ENCODE results near the gene CDCP1. TPM values are rescaled to one million over a fixed set of nuclear protein-coding genes. Genes with fewer than 3 reads are reported as not detected.

Gene CDCP1
- polyA plus RNA-seq, 4 donors: 0.62 to 2.2 (median 1.1) TPM

DNA sequence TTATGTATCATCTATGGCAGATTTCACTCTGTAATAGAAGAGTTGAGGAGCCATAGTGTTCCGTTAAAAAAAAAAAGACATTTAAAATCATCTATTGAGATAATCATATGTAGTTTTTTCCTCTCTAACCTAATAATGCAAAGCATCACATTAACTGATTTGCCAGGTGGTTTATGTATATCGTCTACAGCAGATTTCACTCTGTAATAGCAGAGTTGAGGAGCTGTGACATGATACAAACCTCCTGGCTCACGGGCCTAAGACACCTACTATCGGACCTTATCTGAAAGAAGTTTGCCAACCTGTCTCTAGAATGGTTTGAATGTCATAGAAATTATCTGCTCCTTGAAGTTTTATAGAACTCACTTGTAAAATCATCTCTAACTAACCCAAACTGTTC lies 29.8 kb downstream of the CDCP1 start:
- no peak for DNase-seq (ENCODE audit: low read depth in 4 of 4, low spot score in 2 of 4)

DNA sequence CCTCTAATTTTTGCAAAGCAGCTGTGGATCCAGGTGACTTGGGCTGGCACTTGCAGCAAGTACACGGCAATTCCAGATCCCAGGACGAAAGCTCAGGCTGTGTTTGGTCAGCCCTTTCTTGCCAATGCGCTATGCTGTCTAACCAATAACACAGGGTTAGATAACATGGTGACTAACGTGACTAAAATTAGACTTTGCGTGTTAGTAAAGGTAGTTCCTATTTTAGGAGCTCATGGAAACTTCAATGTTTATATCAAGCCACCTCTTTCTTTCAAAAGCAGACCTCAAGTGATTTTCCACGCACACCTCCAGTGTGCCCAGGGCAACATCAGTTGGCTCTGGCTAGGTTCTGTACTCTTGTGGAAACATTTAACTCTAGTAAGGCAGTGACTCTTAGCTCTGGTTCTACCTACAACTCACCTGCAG lies 32.5 kb downstream of the CDCP1 start:
- DNase-seq (ENCODE audit: low read depth in 4 of 4, low spot score in 2 of 4): no peak

DNA sequence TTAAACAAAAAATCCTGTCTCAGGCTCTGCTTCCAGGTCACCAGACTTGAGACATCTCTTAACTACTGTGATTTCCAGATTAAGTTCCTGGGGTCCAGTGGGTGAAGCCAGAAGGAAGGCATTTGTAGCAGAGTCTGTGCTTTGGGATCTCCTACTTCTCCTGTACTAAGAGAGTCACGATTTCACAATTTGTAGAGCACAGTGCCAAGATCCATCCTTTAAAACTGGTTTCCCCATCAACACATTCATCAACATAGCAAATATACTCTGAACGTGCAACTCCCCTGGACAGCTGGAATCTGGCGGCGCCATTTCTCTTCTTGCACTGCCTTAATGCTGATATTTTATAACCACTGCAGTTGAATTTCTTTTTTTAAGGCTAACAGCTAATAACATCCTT lies 33.2 kb downstream of the CDCP1 start:
- DNase-seq (ENCODE audit: low read depth in 4 of 4, low spot score in 2 of 4): no peak

DNA sequence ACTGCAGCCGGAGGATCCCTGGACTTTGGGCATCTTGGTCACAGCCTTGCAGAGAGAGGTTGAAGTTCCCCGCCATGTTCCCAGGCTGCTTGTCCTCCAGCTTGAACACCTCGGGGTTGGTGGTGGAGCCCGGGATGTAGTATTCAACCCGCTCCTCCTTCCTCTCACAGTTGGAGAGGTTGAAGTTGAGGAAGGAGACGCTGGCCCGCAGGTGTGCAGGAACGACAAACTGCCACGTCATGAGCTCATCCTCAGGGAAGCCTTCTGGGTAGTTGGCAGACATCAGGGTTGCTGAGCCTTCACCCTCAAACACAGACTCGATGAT lies 35.7 kb downstream of the CDCP1 start:
- DNase-seq (ENCODE audit: low read depth in 4 of 4, low spot score in 2 of 4): no peak

DNA sequence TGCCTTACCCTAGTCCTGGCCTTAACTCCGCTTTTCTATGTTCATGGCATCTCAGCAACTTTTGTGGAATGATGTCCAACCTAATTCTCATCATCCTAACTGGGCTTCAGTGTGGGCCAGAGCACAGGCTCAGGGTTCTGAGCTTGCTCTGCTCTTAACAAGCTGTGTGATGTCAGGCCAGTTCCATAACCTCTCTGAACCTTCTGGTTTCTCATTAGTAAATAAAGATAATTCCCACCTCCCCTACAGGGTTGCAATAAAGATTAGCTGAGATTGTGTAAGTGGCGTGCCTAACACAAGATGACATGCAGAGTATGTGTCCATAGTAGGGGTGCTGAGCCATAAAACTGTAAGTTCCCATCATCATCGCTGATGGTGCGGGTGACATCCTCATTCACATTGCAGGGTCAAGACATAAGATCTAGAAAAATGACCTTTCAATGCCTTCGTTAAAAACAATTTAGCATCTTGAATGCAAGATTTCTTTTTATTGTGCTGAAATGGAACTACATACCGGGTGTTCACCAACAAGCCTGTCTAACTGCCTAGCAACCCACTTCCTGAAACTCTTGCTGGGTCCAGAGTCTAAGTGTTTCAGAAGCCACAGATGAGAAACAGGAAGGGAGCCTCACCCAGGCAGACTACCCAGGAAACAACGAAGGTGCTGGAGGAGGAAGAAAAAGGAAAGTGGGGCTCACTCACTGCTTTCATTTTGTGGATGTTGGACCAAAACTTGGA lies 36.2 kb downstream of the CDCP1 start:
- no peak for DNase-seq (ENCODE audit: low read depth in 4 of 4, low spot score in 2 of 4)

DNA sequence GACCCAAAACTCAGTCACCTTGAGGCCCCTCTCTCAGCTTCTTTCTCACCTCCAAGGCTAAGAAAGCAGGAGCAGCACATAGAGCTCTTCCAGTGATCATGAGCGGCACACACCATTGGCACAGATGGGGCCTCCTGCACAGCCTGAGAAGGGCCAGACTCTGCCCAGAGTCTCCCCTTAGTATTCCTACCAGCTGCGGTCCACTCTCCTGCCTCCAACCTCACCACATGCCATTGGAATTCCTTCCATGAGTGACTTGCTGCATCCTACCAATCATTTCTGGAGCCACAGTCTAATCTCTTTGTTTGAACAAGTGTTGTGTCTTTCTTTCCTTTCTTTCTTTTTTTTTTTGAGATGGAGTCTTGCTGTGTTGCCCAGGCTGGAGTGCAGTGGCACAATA lies 39.3 kb downstream of the CDCP1 start:
- DNase-seq (ENCODE audit: low read depth in 4 of 4, low spot score in 2 of 4): no peak

DNA sequence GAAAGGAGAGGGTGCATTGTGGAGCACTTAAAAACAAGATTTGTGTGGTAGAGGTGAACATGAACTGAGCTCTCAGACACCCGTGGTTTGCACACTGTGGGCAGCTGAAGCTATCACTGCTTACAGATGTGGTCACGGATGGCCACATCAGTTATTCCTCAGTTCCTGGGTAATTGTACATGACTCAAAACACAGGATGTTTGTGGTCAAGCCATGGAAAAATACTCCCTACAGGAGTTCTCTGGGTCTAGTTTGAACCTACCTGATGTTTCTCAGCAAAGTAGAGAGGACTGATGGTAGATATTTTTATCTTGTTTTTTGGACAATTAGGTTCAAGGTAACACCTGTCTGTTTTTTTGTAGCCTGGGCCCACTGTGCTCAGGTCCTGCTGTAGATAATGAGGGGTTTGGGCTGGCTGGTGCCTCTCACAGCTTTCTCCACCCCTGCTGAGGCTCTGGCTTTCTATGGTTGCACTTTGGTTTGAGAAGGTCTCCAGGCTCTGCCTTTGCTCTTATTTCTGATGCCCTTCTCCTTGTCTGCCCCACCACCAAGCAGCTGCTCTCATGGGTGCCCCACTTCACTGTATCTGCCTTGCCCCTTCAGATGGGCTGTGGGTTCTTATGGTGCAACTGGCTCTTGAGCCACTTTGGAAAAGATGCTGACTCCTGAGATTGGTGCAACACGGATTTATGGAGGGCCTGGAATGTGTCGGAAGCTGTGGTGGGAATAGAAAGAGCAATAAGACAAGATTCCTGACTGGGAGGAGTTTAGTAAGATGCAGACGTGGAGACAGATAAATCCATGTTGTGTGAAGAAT lies 40.1 kb downstream of the CDCP1 start:
- DNase-seq (ENCODE audit: low read depth in 4 of 4, low spot score in 2 of 4): no peak

DNA sequence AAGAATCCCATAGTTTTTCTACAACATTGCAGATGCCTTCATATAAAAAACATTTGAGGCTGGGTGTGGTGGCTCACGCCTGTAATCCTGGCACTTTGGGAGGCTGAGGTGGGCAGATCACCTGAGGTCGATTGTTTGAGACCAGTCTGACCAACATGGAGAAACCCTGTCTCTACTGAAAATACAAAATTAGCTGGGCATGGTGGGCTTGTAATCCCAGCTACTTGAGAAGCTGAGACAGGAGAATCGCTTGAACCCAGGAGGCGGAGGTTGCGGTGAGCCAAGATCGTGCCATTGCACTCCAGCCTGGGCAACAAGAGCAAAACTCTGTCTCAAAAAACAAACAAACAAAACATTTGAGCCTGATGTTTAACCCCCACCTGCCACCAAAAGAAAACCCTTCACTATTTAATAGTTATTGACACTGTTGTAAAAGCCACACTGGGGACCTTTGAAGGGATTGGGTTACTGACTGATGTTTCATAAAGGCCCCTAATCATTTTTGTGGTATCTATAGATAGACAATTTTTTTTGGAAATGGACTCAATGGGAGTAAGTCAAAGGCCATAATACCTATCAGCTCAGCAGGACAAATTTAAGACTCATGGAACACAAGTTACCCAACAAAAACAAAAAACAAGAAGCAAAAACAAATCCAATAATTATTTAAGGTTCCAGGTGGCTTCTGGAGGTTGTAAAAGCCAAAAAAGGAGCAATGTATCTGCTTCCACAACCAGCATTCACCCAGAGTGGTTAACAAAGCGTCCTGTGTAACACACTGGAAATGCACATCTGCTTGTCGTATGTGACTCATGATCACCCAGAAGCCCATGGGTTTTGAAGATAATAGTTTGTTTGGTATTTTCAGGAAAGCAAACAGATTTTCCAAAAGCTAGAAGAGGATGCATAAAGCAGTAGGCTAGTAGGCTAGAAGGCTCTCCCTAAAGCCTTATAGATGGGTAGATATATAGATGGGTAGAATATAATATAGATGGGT lies 41.2 kb downstream of the CDCP1 start:
- DNase-seq (ENCODE audit: low read depth in 4 of 4, low spot score in 2 of 4): no peak

DNA sequence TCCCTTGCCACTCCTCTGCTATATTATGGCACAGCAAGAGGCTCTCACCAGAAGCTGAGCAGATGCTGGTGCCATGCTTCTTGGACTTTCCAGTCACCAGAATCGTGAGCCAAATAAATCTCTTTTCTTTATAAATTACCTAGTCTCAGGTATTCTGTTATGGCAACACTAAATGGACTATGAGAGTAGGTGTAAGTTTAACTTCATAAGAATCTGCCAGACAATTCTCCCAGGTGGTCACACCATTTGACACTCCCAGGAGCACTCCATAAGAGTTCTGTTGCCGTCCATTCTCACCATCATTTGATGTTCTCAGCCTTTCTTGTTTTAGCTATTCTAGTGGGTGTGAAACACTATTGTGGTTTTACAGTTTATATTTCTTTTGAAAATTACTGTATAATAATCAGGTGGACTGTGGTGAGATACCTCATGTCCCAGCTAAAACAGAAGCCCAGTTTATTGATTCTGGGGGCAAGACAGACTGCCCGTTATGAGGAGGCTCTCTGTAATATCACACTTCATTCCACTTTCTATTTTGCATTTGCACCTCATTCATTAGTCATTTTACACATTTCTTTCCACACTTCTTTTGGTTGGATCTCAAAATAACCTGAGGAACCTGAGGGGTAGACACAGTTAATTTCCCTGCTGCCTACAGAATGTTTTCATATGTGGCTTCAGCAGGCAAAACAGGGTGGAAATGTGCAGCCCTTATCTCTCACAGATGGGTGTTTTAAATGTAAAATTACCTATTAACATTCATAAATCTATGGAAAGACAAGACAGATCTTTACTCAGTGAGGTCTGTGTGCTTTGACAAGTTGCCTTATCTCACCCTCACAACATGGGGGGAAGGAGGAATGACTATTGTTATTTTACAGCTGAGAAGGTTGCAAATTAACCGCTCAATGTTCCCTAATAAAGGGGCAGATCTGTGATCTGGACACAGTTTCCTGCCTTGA lies 42.1 kb downstream of the CDCP1 start:
- DNase-seq (ENCODE audit: low read depth in 4 of 4, low spot score in 2 of 4): no peak

DNA sequence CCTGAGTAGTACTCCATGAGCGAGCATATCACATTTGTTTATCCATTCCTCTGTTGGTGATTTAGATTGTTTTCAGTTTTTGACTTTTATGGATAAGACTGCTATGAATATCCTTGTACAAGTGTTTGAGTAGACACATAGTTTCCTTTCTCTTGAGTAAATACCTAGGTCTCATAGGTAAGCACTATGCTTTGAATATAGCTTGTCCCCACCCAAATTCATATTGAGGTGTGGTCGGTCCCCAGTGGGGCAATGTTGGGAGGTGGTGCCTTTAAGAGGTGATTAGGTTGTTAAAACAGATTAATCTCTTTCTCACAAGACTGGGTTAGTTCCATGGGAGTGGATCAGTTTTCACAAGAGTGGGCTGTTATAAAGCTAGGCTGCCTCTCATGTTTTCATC lies 42.8 kb downstream of the CDCP1 start:
- no peak for DNase-seq (ENCODE audit: low read depth in 4 of 4, low spot score in 2 of 4)

DNA sequence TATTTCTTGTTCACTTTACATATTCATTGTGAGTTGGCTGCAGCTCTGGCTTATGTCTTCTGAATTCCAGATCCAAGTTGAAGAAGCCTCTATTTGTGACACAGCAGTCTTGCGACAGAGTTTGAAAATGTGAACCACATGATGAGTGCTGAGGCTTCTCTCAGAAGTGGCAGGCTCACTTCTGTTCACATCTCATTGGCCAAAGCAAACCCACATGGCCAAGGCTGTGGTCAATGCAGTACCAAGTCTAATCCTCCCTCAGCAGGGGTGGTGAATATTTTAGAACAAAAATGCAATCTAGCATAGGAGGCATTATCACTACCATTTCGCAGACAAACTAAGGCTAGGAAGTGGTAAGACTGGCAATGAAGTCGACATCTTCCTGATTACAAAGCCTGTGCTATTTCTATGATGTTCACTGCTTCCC lies 45.2 kb downstream of the CDCP1 start:
- DNase-seq (ENCODE audit: low read depth in 4 of 4, low spot score in 2 of 4): no peak

DNA sequence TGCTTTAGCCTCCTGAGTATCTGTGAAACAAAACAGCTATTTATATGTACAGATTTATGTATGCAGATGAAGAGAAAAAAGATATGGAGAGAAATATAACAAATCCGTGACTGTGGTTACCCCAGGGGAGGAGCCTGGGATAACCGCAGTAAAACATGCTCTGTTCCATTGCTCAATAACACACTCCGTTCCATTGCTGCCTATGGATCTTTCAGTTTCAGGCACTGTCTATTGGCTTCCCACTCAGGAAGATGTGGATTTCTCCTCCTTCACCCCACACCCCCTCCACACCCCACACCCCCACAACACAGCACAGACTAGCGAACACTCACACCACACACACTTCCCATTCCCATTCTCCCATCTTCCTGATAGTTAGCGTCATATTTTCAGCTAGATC lies 47.9 kb downstream of the CDCP1 start:
- no peak for DNase-seq (ENCODE audit: low read depth in 4 of 4, low spot score in 2 of 4)

DNA sequence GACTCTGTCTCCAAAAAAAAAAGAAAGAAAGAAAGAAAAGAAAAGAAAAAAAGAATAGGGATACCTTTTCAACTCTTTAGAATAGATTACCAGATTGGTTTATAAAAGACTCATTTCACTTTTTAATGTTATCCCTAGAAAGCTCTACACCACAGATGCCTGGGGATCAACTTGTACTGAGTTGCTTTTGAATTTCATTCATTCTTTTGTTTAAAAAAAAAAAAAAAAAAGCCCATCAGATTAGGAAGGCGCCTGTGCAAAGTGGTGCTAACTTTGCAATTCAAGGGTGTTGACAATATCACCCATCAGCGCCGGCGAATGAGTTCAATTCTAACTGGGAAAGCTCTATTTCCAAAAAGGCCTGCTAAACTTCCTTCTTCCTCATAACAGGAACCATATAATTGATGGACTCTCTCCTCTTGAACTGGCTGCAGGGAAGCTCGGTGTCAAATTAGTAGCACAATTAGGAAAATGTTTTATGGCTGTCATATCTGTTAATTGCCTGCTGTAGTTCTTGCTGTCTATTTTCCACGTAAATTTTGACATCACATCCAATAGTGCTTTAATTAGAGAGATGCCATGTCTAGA lies 48.8 kb downstream of the CDCP1 start:
- no peak for DNase-seq (ENCODE audit: low read depth in 4 of 4, low spot score in 2 of 4)

DNA sequence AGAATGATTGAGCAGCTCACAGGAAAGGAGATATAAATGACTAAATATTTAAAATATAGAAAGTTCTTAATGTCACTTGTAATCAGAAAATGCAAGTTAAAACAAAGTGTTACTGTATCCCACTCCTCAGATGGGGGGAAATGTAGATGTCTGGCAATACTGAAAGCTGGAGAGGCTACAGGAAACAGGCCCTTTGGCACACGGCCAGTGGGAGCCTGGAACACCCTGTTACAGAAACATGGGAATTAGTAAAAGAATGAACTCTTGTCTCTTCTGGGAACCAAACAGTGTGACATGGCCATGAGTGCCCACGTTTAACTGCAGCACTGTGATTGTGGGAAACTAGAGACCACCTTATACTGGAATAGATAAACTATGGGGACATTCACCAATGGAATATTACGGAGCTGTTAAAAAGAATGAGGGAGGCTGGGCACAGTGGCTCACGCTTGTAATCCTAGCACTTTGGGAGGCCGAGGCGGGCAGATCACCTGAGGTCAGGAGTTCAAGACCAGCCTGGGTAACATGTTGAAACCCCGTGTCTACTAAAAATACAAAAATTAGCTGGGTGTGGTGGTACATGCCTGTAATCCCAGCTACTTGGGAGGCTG lies 50.2 kb downstream of the CDCP1 start:
- no peak for DNase-seq (ENCODE audit: low read depth in 4 of 4, low spot score in 2 of 4)

DNA sequence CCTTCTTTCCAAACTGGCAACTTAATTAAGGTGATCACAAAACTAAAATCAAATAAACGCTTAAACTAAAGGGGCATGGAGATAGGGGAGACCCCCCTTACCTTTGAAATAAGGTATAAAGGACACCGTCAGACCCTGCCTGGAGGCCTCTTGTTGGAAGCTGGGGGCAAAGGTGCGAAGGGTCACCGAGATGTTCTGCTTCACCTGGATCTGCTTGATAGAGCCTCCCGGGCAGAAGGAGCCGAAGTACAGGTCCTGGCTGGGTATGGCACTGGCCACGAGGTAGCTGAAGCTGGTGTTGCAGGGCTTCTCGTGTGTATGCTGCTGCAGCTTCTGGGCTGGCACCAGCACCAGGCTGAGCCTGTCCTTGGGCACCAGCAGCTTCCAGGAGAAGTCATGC lies 53.0 kb downstream of the CDCP1 start:
- no peak for DNase-seq (ENCODE audit: low read depth in 4 of 4, low spot score in 2 of 4)

DNA sequence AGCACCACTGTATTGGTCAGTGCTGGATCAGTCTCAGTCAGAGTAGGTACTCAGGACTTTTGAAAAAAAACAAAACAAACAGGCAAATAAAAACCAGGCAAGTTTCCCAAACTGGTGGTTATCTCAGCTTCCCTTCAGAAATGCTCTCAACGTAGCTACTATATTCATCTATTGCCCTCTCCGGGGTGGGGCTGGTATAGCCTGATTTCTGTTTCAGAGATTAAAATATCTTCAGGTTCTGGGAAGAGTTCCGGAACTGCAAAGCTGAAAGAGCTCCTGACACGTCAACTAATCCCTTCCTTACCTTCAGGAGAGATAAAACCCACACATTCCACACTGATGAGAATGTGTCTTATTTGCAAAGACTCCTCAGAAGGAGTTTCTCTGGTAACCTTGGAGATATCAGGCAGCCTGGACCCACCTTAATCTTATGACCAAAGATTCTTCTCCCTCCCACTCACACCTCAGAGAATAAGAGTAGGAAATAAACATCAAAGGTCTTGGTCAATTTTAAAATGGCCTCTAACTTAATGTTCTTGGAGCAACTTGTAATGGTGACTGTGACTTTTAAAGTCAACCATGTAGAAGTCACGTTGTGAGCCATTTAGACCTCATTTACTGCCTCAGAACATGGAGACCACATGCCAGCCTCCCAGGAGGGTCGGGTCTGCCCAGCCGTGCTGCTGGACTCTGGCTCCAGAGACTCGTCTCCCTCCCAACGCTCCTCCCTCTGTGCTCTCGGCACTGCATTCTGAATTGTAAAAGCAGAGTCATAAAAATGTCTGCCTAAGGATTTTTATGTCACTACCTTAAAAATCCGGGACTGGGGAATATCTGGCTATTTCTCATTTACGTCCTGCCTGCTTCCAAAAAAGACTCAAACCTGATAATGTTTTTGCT lies 53.8 kb downstream of the CDCP1 start:
- DNase-seq (ENCODE audit: low read depth in 4 of 4, low spot score in 2 of 4): no peak

DNA sequence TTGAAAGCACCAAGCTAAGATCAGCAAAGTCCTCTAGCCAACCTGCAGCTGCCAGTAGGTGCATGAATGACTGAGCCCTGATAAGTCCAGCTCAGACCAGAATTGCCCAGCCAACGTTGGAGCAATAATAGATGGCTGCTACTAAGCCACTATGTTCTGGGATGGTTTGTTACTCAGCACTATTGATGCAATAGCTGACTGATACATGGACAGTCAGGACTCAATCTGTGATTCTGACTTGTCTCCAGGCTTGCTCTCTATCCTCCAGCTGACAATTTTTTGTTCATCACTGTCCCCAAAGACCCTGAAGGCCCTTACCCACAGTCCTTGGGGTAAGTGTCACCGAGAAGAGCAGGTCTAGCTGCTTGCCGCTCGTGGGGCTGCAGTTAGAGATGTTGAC lies 55.3 kb downstream of the CDCP1 start:
- no peak for DNase-seq (ENCODE audit: low read depth in 4 of 4, low spot score in 2 of 4)

Measured in left renal cortex interstitium (tissue), 4 donors.